Stimulated activated CD4-positive, alpha-beta T cell treated with anti-CD3 and anti-CD28 coated beads, Interleukin-1b, Interleukin-23, amount 100 ng/mL, for 48 hours (primary cell): Measurements from ENCODE around the gene AWAT1.
A peak's percentile ranks its signal among the peaks of the same experiment; 100 is the strongest.
"Not testable (repeated sequence)": the region's sequence is repeated elsewhere in the genome, so short reads cannot be mapped to it uniquely, and the experiment has no call there.

Experiments
- DNase-seq: peaks from one replicate; pipeline ENCODE4 v3.0.0-alpha.2; 2020

The AWAT1 gene

DNA sequence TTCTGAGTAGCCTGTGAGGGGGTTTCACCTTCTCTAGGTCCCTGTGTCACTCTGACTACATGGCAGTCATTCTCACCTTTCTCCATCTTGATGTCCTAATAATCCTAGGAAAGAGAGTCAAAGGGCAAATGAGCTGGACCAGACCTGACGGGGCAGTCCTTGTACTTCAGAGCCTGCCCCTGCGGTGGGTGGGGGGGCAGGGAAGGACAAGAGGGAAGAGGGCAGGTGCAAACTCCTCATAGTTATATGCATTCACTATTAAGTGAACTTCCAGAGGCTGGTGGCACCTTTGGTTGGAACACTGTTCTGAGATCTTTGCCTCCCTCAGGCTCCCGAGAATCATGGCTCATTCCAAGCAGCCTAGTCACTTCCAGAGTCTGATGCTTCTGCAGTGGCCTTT is at the start of gene AWAT1:
TSS of gene AWAT1 (plus strand) at position 301 of the 400 bp plus-strand sequence. CDS start at position 342, 41 bp downstream.
- DNase-seq: no peak

- no peak for DNase-seq
Measured at GRCh38 chrX:70190225-70190624, 44.2 kb upstream of the AWAT1 start.

DNA sequence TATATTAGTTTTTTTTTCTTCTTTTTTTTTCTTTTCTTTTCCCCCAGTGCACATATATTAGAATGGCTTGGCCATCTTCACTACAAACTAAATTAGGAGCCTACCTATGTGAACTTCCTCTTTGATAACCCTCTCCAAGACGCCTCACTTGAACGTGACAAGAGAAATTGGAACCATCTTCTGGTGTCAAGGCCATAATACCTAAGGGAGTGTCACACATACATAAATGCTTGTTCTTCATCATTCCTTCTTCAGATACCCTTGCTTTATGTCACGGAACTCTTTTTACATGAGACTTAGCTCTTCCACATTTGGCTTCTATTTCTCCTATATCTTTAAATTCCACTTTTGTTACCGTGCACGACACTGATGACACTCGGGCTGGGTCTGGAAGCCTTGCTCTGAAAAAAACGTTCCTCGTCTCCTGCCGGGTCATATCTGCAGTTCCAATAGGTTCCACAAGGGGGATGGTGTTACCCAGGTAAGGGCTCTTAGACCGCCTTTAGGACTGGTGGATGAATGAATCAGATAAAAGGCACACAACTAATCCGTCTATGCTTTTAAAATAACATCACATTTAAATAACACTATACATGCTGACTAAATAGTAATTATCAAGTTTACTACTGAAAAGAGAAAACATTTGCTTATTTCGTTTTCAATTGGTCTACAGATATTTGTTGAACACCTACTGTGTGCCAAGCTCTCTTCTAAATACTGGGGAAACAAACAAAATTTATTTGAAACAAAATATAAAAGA is 37.3 kb upstream of the AWAT1 start:
- DNase-seq: peak; percentile 59

DNA sequence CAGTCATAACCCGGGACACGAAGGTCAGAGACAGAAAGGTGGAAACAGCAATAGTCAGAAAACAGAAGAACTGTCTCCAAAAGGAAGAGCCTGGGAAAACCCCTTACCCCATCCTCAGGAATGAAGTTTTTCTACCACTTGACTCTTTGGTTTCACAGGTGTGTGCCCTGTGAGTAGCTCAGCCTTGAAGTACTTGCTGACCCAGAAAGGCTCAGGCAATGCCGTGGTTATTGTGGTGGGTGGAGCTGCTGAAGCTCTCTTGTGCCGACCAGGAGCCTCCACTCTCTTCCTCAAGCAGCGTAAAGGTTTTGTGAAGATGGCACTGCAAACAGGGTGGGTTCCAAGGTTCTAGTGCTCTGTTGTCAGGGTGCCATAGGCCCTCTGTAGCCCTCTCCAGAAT is 32.7 kb upstream of the AWAT1 start:
- no peak for DNase-seq

GRCh38 chrX:70208479-70208878 is 26.0 kb upstream of the AWAT1 start:
- no peak for DNase-seq

DNA sequence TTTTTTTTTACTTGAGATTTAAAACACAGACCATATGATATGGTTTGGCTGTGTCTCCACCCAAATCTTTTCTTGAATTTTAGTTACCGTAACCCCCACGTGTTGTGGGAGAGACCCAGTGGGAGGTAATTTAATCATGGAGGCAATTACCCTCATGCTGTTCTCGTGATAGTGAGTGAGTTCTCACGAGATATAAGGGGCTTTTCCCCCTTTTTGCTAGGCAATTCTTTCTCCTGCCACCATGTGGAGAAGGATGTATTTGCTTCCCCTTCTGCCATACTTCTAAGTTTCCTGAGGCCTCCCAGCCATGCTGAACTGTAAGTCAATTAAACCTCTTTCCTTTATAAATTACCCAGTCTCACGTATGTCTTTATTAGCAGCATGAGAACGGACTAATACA is 24.9 kb upstream of the AWAT1 start:
- DNase-seq: not testable (repeated sequence)

DNA sequence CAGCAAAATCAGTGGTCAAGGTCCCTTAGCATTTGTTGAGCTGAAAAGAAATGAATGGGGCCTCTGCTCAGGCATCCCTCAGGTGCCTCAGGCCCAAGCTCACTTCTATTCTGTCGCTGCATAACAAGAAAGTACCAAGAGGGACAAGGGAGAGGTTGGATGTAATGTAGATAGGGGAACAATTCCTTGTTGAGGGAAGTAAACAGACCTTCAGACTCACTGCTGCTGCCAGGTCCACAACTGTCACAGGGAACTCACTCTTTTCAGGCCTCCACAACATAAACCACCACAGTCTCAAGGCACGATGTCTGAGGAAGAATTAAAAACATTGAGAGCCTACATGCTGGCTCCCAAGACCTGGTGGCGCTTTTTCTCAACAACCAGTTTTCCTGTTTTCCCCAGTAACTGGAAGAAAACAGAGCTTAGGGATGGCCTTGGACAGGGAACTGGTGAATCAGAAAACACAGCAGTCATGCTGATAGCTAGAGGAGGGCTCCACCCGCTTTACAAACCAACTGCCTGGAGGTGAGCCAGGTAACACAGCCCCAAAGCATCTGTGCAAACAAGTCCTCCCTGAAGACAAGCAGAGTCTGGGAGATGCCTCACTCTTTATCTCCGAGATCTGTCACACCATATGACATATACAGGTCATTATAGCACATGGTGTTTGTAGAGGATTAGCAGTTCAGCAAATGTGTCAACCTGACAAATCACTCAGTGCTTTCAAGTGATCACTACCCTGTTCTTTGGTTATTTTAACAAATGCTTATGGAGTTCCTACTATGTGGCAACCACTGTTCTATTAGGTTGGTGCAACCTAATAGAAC is 14.3 kb upstream of the AWAT1 start:
- no peak for DNase-seq

DNA sequence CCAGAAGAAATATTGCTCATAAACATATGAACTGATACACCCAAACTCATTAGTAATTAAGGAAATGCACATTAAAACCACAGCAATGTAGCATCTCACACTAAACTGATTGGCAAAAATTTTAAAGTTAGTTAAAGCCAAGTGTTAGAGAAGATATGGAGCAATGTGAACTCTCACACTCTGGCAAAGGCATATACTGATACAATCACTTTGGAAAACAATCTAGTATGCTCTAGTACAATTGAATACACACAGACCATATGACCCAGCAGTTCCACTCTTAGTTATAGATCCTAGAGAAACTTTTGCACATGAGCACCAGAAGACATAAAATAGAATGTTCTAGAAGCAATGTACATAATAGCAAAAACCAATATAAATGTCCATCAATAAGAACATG is 8.4 kb upstream of the AWAT1 start:
- no peak for DNase-seq

GRCh38 chrX:70226687-70227086 is 7.8 kb upstream of the AWAT1 start:
- no peak for DNase-seq

DNA sequence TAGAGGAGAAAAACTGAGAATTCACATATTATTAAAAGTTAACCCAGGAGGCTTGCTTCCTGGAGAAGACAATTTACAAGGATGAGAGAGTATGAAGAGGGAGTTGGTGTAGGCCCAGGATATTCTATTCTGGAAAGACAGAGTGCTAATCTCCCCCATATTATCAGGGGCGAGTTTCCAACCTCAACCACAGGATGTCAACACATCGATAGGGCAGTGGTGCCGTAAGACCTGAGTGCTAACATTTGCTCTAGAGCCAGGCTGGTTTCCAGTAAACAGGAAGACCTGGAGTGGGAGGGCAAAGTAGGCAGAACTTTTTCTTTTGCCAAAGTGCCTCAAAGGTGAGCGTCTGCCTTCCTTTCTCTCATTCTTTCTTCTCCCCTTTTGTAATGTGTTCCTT is 2.8 kb upstream of the AWAT1 start:
- DNase-seq: no peak

GRCh38 chrX:70240751-70241150 is 6.3 kb downstream of the AWAT1 start:
- no peak for DNase-seq

GRCh38 chrX:70241501-70241900 is 7.0 kb downstream of the AWAT1 start:
- DNase-seq: no peak

DNA sequence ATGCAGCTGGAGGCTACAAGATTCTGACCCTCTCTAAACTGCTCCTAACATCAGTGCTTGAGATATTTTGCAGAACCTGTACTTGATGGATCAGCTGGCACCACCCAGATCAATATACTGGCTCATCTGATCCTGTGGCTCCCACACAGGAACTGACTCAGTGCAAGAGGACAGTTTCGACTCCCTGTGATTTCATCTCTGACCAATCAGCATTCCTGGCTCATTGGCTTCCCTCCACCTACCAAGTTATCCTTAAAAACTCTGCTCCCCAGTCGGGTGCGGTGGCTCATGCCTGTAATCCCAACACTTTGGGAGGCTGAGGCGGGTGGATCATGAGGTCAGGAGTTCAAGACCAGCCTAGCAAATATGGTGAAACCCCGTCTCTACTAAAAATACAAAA is 9.1 kb downstream of the AWAT1 start:
- not testable (repeated sequence) for DNase-seq

DNA sequence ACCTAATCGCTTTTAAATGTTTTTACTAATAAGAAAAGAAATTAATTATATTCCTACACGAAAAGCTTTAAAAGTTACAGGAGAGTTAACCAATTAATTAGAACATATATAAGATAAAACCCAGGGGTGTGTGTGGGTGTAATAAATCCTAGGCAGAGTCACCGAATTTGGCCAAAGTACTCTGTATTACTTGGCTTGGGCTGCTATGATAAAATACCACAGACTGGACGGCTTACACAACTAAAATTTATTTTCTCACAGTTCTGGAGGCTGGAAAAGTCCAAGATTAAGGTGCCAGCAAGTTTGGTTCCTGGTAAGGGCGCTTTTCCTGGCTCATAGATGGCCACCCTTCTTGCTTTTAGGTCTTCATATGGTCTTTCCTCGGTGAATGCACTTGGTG is 10.4 kb downstream of the AWAT1 start:
- no peak for DNase-seq

DNA sequence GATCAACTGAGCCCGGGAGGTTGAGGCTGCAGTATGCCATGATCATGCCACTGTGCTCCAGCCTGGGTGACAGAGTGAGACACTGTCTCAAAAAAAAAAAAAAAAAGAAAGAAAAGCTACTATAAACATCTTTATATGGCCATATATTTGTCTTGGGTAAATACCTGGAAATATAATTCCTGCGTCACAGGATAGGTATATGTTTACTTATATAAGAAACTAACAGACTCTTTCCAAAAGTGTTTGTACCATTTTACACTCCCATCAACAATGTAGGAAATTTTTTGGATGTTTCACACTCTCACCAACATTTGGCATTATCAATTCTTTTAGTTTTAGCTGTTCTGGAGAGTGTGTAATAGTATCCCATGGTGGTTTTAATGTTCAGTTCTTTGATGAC is 12.8 kb downstream of the AWAT1 start:
- no peak for DNase-seq

DNA sequence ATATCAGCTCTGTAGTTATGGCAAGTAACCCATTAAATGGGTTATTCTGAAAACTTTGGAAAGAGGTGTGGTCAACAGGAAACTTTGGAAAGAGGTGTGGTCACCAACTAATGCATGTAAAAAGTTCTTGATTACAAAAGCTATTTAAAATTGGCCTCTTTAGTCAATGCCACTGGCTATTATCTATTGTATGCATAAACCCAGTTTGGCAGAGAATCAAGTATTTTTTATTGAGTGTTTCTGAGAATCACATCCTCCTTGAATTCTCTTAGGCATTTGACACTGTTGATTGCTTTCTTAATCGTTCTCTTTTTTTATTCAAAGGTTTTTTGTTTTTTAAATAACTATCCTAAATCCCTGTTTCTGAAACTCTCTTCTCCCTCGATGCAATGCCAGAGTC is 18.0 kb downstream of the AWAT1 start:
- DNase-seq: no peak

DNA sequence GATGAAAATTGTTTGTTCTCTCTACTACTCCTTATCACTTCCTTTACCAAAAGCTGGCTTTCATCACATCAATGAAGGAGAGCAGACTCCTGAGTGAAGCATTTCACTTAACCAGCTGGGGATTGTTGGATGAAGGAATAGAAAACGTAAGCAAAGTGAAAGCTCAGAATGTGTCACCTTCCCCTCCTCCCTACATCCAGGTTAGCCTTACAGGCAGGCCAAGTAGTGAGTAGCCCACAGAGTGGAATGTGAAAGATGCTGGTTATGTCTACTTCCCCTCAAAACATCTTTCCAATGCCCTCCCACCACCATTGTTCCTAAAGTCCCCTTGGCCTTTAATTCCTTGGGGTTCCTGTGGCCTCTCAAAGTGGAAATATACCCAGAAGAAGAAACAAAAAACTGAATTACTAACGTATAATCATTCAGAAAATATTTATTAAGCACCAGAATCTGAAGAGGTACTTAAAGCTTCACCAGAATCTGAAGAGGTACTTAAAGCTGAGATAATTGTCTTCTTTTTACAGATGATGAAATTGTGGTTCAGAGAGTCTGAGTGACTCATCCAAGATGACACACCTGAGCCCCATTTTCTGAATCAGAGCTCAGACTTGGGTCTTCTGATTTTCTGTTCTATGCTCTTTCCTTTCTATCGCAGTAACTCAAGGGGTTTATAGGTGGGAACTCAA is 19.1 kb downstream of the AWAT1 start:
- no peak for DNase-seq

GRCh38 chrX:70254063-70254400 is 19.6 kb downstream of the AWAT1 start:
- no peak for DNase-seq

DNA sequence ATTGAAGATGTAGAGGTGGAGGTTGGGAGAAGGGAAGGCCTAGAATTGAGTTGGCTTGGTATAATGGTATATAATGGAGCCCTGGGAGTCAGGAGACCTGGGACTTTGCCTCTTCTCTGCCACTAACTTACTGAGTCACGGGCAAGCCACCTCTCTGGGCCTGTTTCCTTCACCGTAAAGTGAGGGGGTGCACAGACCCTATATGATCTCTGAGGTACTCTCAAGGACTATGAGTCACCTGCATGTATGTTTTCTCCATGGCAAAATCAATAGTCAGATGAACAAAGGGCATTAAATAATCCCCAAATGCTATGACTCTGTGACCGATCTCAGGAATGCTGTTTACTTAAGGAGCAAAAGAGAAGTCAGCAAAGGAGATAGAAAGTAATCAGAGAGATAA is 20.5 kb downstream of the AWAT1 start:
- DNase-seq: no peak

DNA sequence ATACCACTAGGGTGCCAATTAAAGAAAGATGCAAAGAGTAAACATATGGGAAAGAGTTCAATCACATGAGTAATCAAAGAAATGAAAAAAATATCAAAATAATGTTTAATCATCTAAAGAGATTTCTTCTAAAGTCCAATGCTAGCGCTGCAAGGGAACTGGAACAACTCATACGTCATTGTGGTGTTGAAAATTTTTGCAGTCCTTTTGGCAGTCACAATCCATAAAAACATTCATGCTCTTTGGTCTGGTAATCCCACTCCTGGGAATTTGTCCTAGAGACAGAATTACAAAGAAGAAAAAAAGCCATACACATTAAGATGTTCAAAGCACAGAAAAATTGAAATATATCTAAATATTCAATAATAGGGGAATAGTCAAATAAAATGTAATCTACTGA is 21.0 kb downstream of the AWAT1 start:
- no peak for DNase-seq

DNA sequence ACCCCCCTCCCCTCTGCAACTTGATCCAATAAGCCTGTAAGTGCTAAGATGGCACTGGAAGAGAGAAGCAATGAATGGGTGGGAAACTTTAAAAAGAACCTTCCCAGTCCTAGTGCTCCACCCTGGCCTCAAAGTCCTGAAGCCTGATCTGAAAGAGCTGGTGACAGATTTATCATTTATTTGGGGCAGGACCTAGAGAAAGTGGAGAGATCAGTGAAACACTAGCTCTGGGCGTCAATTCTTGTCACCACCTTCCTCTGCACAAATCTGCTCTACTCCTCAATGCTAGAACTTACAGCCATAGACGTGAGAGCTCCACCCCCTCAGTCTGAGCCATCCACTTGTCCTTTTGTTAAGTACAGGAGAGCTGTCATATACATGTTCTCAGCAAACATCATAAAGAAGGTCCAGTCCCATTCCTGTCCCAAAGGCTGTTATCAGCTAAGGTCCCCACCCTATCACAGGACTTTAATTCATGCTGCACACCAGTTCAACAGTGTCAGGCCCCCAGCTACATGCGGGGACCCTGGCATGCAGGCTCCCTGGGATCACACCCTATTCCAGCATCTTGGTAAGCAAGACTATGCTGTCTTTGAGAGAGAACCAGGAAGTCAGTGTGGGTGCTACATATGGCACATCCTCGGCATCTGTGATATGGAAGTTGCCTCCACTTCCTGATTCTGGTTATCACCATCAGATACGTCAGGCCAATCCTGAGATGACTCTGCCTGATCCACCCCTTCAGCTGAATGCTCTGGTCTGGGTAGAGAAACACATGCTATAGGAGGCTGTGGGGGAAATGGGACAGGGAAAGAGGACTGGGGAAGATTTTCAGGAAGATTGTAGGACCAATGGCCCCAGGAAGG is 23.2 kb downstream of the AWAT1 start:
- no peak for DNase-seq

DNA sequence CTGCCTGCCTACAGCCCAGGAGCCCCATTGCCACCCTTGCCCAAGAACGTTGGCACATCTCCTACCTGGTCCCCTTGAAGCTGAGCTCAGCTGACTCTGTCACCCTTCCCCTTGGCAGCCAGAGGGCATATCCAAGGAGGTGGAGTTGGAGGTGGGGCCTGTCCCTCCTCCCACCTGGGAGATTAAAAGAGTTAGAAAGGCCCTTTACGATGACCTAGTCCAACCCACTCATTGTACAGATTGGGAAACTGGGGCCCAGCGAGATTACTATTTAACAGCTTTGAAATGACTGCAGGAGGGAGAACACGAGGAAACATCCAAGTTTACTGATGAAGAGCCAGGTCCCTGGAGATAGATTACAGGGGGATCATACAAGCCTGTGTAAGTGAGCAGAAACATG is 25.6 kb downstream of the AWAT1 start, which contains the start of gene P2RY4:
TSS of gene P2RY4 (minus strand) at position 101 of the 400 bp plus-strand sequence. CDS start 580 bp downstream, outside the sequence.
- DNase-seq: no peak
